LNCAP (cell line): ENCODE measurements around the gene LUZP2.

Source experiments
- TF ChIP-seq, protein P1 (sequence below): fragments of 450-650 bp; IDR thresholded peaks from 2 replicates; pipeline ENCODE4 v1.5.1; 2017; ENCODE audit warnings: mild to moderate bottlenecking

Gene LUZP2

DNA sequence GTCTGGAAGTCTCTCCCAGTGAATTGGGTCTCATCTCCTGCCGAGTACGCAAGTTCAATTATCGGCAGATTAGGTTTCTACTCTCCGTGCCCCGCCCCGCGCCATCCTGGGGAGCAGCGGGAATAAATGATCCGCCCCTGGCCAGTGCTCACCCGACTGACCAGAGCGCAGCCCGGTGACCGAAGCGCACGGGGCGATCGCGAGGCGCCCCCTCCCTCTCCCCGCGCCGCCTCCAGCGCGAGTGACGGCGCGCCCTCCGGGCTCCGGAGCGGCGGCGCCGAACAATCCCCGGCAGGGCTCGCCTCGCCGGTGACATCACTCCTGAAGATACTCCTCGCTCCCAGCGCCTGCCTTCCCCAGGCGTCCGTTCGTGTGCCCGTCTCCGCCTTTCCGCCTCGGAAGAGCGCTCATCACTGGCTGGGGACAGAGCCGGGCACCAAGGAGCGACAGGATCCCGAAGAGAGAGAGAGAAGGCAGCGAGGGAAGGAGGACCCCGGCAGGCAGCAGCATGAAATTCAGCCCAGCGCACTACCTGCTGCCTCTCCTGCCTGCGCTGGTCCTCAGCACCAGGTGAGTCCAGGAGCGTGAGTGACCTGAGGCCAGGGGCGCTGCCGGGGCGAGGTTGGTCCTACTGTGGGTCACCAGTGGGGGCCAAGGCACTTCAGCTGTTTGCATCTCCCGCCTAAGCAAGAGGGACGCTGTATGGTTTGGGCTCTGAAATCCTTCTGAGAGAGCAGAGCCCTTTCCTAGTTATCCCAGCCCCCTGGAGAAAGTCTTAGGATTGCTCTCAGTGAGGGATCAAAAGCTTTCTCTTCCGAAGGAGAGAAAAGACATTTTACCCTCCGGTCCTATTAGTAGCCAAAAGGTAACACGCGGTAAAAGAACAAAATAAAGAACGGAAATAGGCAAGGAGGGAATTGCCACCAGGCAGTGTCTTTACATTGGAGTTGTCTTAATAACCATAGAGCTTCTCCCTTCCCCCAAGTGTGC lies at the start of gene LUZP2:
Gene LUZP2, plus strand, starts transcription at position 318 of the 990 bp plus-strand sequence.
- TF ChIP-seq, protein P1, sequence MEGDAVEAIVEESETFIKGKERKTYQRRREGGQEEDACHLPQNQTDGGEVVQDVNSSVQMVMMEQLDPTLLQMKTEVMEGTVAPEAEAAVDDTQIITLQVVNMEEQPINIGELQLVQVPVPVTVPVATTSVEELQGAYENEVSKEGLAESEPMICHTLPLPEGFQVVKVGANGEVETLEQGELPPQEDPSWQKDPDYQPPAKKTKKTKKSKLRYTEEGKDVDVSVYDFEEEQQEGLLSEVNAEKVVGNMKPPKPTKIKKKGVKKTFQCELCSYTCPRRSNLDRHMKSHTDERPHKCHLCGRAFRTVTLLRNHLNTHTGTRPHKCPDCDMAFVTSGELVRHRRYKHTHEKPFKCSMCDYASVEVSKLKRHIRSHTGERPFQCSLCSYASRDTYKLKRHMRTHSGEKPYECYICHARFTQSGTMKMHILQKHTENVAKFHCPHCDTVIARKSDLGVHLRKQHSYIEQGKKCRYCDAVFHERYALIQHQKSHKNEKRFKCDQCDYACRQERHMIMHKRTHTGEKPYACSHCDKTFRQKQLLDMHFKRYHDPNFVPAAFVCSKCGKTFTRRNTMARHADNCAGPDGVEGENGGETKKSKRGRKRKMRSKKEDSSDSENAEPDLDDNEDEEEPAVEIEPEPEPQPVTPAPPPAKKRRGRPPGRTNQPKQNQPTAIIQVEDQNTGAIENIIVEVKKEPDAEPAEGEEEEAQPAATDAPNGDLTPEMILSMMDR: peak; percentile 47

DNA sequence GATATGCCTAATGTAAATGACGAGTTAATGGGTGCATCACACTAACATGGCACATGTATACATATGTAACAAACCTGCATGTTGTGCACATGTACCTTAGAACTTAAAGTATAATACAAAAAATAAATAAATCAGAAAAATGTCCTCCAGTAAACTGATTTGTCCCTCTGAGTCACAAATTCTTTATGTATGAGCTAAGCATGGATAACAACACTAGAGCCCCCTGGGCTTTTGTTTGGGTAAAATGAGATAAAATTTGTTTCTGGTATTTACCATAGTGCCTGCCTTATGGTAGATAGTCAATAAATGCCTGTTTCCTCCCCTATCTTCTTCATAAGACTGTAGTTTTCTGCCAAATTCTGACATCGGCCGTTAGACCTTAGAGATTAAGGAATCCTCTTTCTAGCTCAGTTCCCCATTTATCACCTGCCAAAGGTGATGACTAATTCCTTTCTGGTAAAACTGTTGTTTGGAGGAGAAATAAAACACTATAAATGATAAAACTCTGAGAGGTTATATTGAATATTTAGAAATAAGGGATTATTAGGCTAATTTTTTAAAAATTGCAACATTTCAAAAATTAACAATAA lies 43.6 kb upstream of the LUZP2 start:
- TF ChIP-seq, protein P1: no peak

DNA sequence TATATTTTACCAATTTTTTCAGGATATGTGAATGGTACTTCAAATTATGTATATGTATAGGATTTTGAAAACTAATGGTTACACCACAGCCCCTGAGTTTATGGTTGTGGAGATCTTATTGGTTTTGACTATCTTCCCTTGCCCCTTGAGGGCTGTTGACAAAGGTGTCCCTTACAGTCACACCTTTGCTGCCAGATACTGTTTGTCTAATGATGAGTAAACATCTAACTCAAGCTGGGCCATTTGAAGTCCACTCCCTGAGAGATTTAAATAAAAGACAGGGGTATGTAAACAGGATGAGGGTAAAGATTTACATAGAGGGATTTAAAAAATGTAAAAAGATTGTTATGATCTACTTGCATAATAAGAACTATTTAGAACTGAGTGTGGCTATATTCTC lies 38.9 kb upstream of the LUZP2 start:
- TF ChIP-seq, protein P1: no peak

DNA sequence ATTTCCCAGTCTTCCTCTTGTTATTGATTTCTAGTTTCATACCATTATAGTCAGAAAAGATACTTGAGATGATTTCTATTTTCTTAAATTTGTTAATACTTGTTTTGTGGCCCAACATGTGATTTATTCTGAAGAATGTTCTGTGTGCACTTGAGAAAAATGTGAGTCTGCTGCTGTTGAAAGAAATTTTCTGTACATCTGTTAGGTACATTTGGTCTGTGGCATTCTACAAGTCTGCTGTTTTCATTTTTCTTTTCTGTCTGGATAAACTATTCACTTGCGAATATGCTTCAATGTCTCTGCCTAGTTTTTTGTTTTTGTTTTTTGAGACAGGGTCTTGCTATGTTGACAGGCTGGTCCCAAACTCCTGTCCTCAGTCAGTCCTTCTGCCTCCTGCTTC lies 26.4 kb upstream of the LUZP2 start:
- TF ChIP-seq, protein P1: no peak

DNA sequence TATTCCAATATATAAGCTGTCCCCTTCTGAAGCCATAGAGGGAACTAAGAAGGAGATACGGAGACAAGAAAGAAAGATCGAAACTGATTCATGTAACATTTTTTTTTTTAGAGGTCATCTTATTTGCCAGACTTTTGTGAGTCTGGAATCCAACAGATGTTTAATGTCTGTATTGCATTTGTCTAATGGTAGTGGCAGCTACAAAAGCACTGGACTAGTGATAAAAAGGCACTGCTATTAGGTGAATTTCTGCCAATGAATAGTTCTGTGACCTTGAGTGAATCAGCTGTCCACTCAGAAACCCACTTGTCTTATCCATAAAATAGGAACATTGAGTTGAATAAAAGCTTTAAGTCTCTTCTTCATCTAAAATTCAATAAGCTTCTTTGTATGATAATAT lies 25.8 kb upstream of the LUZP2 start:
- TF ChIP-seq, protein P1: no peak

DNA sequence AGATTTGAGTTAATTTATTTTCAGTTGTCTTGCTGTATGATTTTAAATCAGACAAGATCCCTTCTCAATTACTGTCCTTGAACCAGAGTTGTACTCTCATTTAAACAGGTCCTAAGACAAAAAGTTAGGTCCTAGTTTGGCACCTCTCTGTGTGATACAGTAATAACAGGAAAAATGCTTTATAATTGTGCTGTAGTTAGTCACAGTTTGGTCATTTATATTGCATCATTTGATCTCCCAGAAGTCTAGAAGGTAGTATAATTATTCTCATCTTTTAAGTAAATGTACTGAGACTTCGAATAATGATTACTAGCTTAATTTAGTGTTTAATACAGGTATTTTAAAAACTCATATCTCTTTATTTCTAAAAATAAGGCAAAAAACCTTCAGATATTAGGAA lies 18.1 kb upstream of the LUZP2 start:
- TF ChIP-seq, protein P1: no peak

DNA sequence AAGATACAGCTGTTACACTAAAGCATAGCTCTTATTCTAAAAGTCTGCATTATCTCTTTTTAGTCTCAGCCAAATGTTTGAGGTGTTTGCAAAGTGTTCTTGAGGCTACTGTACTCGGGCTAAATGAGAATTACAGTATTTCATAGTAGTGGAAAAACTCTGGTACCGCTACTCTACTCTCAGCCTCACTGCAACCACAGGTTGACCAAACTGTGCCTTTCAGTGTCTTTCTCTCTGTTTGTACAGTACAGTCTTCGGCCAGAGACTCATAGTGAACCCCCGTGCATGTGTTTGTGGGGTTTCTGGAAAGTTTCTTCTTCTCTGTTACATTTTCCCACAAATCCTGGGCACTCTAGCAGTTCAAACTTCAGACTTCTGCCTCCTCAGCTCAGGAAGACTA lies 7.4 kb upstream of the LUZP2 start:
- TF ChIP-seq, protein P1: no peak
